Kidney glomerular epithelial cell (primary cell): ENCODE data around the gene RBM15B.
"Not testable (repeated sequence)": the region's sequence is repeated elsewhere in the genome, so short reads cannot be mapped to it uniquely, and the experiment has no call there.

Experiments used
- DNase-seq: peaks from one replicate; lab custom pipeline; 2025; lab: John Stamatoyannopoulos, UW

RBM15B gene

GRCh38 chr3:51391075-51391565 is at the start of gene RBM15B:
Gene RBM15B, plus strand, starts transcription at chr3:51391285. Its CDS starts 115 bp downstream, at chr3:51391400.
- peak; percentile 93 for DNase-seq

GRCh38 chr3:51343918-51344687 is 47.0 kb upstream of the RBM15B start:
- no peak for DNase-seq

GRCh38 chr3:51350751-51351150 is 40.3 kb upstream of the RBM15B start:
- DNase-seq: no peak

- no peak for DNase-seq
Observed at GRCh38 chr3:51353131-51353530, 38.0 kb upstream of the RBM15B start.

- DNase-seq: no peak
Observed at GRCh38 chr3:51353691-51354090, 37.4 kb upstream of the RBM15B start.

GRCh38 chr3:51354172-51354571 is 36.9 kb upstream of the RBM15B start:
- DNase-seq: no peak

GRCh38 chr3:51354731-51355615 is 36.1 kb upstream of the RBM15B start:
- no peak for DNase-seq

- DNase-seq: no peak
Observed at GRCh38 chr3:51355891-51356578, 35.0 kb upstream of the RBM15B start.

- no peak for DNase-seq
Observed at GRCh38 chr3:51357856-51358255, 33.2 kb upstream of the RBM15B start.

- DNase-seq: no peak
Observed at GRCh38 chr3:51358981-51359380, 32.1 kb upstream of the RBM15B start.

- DNase-seq: no peak
Observed at GRCh38 chr3:51360806-51361205, 30.3 kb upstream of the RBM15B start.

GRCh38 chr3:51361746-51362145 is 29.3 kb upstream of the RBM15B start:
- DNase-seq: no peak

- no peak for DNase-seq
Observed at GRCh38 chr3:51362476-51362875, 28.6 kb upstream of the RBM15B start.

GRCh38 chr3:51368276-51368675 is 22.8 kb upstream of the RBM15B start:
- DNase-seq: not testable (repeated sequence)

GRCh38 chr3:51371943-51372557 is 19.0 kb upstream of the RBM15B start:
- DNase-seq: peak; percentile 49

- no peak for DNase-seq
Observed at GRCh38 chr3:51373658-51374421, 17.2 kb upstream of the RBM15B start.

GRCh38 chr3:51374456-51374855 is 16.6 kb upstream of the RBM15B start:
- DNase-seq: no peak

- no peak for DNase-seq
Observed at GRCh38 chr3:51375136-51375535, 15.9 kb upstream of the RBM15B start.

- DNase-seq: no peak
Observed at GRCh38 chr3:51375571-51375970, 15.5 kb upstream of the RBM15B start.

- DNase-seq: no peak
Observed at GRCh38 chr3:51378065-51378464, 13.0 kb upstream of the RBM15B start.

- no peak for DNase-seq
Observed at GRCh38 chr3:51378726-51379125, 12.4 kb upstream of the RBM15B start.
